ENCODE measurements around the gene ANKS6.

Gene ANKS6

GRCh38 chr9:98791608-98792490 lies 4.5 kb downstream of the ANKS6 start:
- DNase-seq (ENCODE audit: low read depth in 2 of 2), result no peak

DNA sequence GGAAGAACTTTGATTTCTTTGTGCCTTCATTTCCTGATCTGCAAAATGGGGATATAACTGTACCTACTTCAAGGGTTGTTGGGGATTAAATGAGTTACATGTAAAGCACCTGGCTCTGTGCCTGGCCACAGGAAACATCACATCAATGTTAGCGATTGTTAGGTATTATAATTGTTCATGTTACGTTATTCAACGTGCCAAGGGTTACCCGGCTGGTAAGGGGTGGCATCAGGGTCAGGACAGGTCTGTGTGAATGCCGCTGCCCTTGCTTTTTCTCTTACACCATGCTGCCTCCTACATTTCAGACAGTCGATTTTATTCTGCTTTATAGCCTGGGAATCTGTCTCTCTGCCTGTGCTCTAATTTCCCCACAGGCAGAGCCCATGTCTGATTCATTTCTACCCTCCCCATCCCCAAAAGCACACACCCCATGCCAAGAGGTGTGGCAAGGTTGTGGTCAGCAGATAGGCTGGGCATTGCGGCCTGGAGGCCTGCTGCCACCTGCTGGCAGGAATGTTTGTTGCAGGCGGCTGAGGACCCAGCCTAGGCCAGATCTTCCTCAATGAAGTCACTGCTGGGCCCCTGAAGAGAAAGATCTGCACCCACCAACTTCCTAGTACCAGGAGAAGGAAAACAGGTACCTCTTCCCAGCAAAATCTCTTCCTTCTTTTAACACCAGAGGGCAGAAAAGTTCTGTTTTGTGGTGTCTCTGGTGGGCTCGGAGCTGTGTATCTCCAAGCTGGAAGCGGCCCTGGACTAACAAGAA lies 5.3 kb downstream of the ANKS6 start:
- peak in 1 of 2 donors; percentile 35 for DNase-seq (ENCODE audit: low read depth in 2 of 2)

DNA sequence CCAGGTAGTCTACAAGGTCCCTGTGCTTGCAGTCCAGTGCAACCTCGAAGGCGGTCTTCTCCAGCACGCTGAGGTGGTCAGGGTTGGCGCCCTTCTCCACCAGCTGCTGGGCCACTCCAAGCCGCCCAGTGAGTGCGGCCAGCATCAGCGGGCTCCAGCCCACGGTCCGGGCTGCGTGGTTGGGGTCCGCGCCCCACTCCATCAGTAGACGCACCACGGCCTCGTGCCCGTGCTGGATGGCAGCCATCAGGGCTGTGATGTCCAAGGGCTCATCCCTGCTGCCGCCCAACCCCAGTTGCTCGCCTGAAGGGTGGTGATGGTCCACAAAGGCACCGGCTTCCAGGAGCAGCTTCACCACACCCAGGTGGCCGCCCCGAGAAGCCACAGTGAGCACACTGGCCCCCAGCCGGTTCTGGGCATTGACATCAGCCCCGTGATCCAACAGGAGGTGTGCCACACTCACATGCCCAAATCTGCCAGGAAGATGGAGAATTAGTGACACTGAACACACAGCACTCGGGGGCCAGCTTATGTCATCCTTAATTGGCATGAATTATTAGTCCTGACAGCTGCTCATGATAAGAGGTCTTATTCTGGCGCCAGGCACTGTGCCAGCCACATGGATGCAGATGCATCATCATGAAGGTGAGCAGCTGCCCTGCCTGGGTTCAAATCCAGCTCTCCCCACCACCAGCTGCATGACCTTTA lies 6.1 kb downstream of the ANKS6 start:
- DNase-seq (ENCODE audit: low read depth in 2 of 2), result no peak

DNA sequence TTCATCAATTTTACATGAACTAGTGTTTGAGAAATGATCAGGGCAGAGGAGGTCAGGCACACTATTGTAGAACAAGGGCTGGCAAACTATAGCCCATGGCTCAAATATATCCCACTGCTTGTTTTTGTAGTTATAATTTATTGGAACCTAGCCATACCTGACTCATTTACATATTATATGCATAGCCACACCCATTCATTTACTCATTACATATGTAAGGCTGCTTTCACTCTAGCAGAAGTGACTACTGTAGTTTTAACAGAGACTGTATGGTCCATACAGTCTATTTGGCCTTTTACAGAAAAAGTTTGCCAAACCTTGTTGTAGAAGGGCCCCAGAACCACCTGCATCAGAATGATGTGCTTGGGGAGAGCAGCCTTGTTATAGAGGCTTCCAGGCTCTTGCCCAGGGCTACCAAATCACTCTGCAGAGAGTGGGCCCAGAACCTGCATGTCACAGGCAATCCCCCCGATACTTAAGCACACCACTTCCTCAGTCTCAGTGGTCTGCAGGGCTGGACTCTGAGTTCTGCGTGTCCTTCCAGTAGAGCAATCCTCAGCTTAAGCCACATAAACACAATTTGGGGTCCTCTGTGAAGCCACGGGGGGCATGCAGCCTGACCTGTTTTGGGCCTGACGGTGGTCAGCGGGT lies 6.7 kb downstream of the ANKS6 start:
- no peak for DNase-seq (ENCODE audit: low read depth in 2 of 2)

DNA sequence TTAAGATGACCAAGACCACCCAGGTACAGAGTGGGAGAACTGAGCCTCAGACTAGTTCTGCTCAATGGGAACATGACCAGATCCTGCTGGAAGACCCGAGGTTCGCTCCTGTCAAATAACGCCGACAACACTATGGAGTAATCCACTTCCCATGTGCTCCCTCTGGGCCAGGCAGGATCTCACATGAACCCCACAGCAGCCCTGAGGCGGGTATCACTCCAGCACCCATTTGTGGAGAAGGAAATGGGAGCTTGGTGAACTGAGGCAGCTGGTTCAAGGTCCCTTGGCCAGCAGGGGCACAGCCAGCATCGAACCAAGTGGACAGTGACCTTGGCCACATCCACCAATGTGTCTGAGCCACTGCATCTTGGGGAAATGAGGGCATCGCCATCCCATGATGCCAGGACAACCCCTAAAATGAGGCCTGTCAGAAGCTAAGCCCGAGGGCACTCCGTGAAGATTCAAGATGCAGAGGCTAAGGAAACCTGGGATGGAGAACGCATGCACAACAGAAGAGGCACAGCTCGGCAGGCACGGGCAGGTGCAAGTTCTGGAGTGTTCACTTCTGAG lies 8.5 kb downstream of the ANKS6 start:
- no peak for DNase-seq (ENCODE audit: low read depth in 2 of 2)

GRCh38 chr9:98786750-98787510 lies 9.4 kb downstream of the ANKS6 start:
- DNase-seq (ENCODE audit: low read depth in 2 of 2), result no peak

GRCh38 chr9:98784831-98785806 lies 11.2 kb downstream of the ANKS6 start:
- no peak for DNase-seq (ENCODE audit: low read depth in 2 of 2)

DNA sequence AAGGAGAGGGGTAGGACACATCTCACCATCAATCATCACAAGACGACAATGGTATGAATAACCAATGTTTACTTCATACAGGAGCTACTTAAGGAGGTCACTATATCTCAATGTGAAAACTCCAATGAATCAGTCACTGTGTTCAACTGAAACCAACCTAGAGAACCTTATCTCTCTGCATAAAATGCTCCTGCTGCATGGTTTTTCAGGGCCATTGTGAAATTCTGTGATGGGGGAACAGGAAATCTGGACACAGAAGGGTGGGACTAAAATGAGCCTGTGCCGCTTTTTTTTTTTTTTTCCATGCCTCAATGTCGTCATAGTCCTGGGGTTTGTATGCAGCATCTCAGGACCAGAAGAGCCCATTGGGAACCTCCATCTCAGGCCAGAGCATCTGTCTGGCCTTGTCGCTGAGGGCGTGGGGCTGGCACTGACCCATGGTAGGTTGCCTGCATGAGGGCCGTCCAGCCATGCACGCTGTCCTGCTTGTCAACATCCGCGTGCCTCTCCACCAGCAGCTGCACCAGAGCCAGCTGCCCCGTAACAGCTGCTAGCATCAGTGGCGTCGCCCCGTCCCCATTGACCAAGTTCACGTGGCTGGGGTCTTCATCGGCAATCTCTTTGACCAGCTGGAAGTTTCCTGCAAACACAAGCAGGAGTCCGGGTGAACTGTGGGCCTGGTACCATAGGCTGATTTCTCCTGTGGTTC lies 12.7 kb downstream of the ANKS6 start:
- DNase-seq (ENCODE audit: low read depth in 2 of 2), result no peak

- DNase-seq (ENCODE audit: low read depth in 2 of 2), result no peak
Observed at GRCh38 chr9:98781588-98782383, 14.6 kb downstream of the ANKS6 start.

GRCh38 chr9:98780059-98780749 lies 16.2 kb downstream of the ANKS6 start:
- no peak for DNase-seq (ENCODE audit: low read depth in 2 of 2)

DNA sequence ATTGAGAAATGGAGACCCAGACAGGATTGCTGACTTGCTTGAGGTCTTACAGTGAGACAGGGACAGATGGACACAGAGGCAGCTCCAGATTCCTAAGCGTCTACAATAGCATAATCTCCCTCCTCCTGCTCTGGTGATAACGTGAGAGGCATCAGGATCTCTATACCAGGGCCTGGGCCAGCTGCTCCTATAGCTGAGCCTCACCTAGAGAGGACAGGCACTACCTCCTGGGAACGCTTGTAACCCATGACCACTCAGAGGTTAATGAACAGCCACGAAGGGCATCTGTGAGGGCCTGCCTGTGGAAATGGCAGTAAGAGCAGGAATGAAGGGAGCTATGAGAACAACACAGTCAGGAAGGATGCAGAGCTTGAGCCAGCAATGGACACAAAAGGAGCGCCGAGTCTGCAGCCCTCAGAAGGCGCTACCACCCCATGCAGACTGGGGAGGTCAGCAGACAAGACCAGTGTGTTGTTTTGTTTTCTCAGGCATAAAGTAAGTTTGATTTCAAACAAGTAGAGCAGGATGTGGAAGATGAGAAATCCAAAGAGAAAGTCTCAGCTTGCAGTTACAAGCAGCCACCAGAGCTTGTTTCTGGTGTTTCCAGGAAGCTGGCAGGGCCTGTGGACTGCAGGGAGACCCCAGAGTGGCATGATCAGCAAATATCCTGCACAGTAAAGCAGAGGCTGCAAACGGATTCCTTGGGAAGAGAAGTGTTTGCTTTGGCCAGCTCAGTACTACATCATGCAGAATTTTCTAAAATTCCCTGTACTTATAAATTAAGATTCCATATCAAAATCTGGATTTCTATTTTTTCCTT lies 17.4 kb downstream of the ANKS6 start:
- DNase-seq (ENCODE audit: low read depth in 2 of 2), result no peak

DNA sequence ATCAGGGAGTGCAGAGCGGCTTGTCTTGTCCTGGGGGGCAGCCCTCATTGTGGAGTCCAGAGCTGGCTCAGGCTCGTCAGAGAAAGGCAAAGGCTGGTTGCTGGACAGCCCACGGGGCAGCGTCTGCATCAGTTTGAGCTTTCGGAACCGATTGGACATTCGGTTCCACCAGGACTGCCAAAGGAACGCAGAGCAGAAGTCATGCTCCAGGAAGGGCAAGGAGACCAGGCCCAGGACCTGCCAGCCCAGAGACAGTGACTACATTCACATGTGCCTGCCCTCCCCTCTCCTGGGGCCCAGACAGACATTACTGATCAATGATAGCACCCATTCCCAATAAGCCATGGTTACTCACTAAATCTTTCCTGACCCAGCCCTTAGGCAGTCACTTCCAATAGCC lies 18.1 kb downstream of the ANKS6 start:
- no peak for DNase-seq (ENCODE audit: low read depth in 2 of 2)

GRCh38 chr9:98777618-98778017 lies 18.7 kb downstream of the ANKS6 start:
- no peak for DNase-seq (ENCODE audit: low read depth in 2 of 2)

DNA sequence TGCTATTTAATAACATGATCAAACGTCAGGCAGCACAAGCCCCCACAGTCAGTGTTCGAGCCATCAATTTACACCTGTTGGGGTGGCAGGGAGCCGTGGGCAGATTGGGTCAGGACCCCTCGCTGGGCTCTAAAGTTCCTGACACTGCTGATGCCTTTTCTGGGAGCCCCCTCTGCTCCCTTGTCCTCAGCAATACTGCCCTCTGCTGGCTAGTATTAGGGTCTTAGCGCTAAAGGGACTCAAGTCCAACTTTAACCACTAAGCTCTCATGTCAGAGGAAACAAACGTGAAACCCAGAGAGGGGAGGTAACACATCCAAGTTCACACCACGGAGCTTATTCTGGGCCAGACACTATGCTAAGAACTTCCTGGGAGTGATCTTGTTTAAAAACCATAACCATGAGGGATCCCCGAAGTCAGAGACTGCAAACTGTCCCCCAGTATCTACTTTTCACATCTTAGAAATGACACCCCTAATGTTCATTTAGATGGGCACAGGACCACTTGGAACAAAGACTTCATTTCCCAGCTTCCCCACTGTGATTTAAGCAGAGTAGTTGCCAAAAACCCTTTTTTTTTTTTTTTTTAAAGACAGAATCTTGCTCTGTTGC lies 20.4 kb downstream of the ANKS6 start:
- no peak for DNase-seq (ENCODE audit: low read depth in 2 of 2)

DNA sequence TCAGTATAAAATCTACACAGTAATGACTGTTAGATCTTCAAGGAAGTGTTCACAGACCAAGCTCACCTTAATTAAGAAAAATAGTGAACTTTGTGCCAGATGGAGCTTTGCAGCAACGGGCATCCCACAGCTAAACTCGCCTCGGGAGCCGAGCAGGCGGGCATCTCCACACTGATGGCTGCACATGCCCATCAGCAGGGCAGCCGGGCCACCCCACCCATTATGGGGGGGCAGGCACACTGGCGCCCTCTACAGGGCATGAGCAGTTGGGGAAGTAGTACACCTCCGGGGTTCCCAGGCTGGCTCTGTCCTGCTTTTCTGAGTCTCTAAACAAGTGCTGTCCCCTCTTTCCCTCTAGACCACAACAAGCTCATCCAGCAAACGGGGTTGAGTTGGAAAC lies 21.6 kb downstream of the ANKS6 start:
- no peak for DNase-seq (ENCODE audit: low read depth in 2 of 2)

- DNase-seq (ENCODE audit: low read depth in 2 of 2), result no peak
Observed at GRCh38 chr9:98773721-98774120, 22.6 kb downstream of the ANKS6 start.

Data from stimulated activated CD8-positive, alpha-beta memory T cell treated with anti-CD3 and anti-CD28 coated beads, Interleukin-7, amount 100 ng/mL, for 1 hour (primary cell).